Measurements from ENCODE around the gene TMEM253. TPM values are rescaled to one million over a fixed set of nuclear protein-coding genes. Genes with fewer than 3 reads are reported as not detected.

Gene TMEM253
- total and polyA plus RNA-seq, 9 of the 15 experiments (the other 6 are each of a cell fraction or from before 2014, with no cell fraction given): 0.11 to 0.61 (median 0.26) TPM; not detected in 3

DNA sequence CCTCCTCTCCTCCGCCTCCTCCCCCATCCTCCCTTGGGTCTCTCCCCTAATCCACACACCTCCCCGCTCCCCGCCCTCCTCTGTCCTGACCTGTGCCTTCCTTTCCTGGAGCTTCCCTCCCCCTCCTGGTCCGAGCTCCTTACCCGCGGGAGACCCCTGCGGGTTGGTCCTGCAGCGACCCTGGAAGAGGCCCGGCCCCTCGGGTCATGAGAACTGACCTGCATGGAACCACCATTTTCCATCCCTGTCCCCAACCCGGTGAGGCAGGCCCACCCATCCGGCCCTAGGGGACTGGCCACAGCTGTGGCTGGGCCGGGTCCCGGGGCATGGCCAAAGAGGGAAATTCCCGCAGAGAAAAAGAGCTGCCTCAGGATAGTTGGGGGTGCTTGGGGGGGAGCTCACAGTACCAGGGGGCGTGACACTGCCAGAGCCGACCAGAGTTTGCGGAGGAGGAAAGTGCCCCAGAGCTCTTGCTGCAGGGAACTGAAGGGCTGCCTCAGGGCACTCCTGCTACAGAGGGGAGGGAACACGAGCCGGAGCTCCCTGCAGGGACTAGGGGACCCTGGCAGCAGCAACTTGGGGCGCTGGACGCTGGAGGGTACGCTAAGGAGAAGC, 30.1 kb upstream of the TMEM253 start:
- in situ Hi-C loops (cut with MboI) (no loop called here), intact Hi-C loops (cut with micrococcal nuclease) (no loop called here)
- DNase-seq (ENCODE audit: extremely low read depth in 1 of 4, low spot score in 3 of 4) (peak in 3 of 4 experiments; percentile 22 to 38 (median 36)), ATAC-seq (peak; percentile 4; the same call in 2 of the 3 replicates), FAIRE-seq (no peak)
- H3K9ac ChIP-seq (ENCODE audit: insufficient read depth in 1 of 2, low read depth in 2 of 2, low read length in 2 of 2): peak overlapping the region; percentile 38 to 91; a peak in 3 of 4 replicates
- BruUV-seq (replicated peaks): TSS peak; percentile 36
- H3K4me2 ChIP-seq (ENCODE audit: insufficient read depth, low read length): peak overlapping the region; percentile 72
- POLR2A ChIA-PET: interaction anchor here (0.6 to 2.0 kb wide), 10 partner anchors 9 to 121 kb away, joined by 3 to 6 read pairs (median 4); partner anchors contain the start of gene RNASE8
- no peaks in the 10 kb centered on the region; the same call in 2 of the 3 replicates for H3K79me2 ChIP-seq (ENCODE audit: control insufficient read depth, insufficient read depth, low read length)
- H3K27ac ChIP-seq (ENCODE audit: extremely low read depth, low read depth, low read length): no peak overlapping the region; the same call in 2 of the 3 replicates
- WGBS (ENCODE audit: insufficient coverage, low coverage, missing lambda C conversion rate): 14% methylated on average over 8 of the region's 23 CpGs
- H3K4me3 ChIP-seq: peak overlapping the region; percentile 41
- H2AFZ ChIP-seq (ENCODE audit: low read depth, low read length): peak overlapping the region; percentile 87
- TF ChIP-seq TSC22D4 (tag; IDR thresholded peaks at IDR 0.05) (no peak), BRD4 (IDR thresholded peaks at IDR 0.05) (no peak), RBFOX2 (IDR thresholded peaks at IDR 0.05; ENCODE audit: low read depth, low read length) (peak; percentile 36; the same call in 1 of the 2 replicates), HDAC1 (IDR thresholded peaks at IDR 0.05) (0 out of 4 replicates have a peak, but pooled peaks of 1 of the 2 experiments have one; percentile 45), ZFX (CRISPR knock-in tag; IDR thresholded peaks at IDR 0.05) (0 out of 2 replicates have a peak, but pooled peaks have one; percentile 3)
- H3K9me3 ChIP-seq (replicated peaks; ENCODE audit: control insufficient read depth, insufficient read depth, low read depth, low read length): no peaks in the 10 kb centered on the region
- no peaks in the 10 kb centered on the region for H3K9me1 ChIP-seq (ENCODE audit: control insufficient read depth, insufficient read depth, low read length)
- no peaks in the 10 kb centered on the region for H4K20me1 ChIP-seq (replicated peaks; ENCODE audit: control insufficient read depth, insufficient read depth, low read length)
- H3K4me1 ChIP-seq (replicated peaks in 1 of 2; ENCODE audit: control insufficient read depth in 2 of 2, insufficient read depth in 2 of 2, low read length in 2 of 2): peaks cover 2 to 41% of the 10 kb centered on the region in 2 experiments; a peak in 3 of 5 replicates
- no peaks in the 10 kb centered on the region for H3K27me3 ChIP-seq (ENCODE audit: control insufficient read depth in 2 of 2, insufficient read depth in 2 of 2, low read length in 2 of 2)
- H3K36me3 ChIP-seq (ENCODE audit: control insufficient read depth, insufficient read depth, low read length): no peaks in the 10 kb centered on the region
- CTCF ChIA-PET (ENCODE audit: low intra/inter-chr PET ratio): interaction anchor here (1.9 to 4.6 kb wide), 2 partner anchors 21 to 35 kb away, joined by 10 to 54 read pairs; no protein-coding TSS in a partner anchor

Measured in K562 (cell line).